RPMI7951 (cell line): ENCODE measurements around the gene ITGB5. TPM values are rescaled to one million over a fixed set of nuclear protein-coding genes. Genes with fewer than 3 reads are reported as not detected.
A peak's percentile ranks its signal among the peaks of the same experiment; 100 is the strongest.

ENCODE experiments used
- DNase-seq: peaks from one replicate; pipeline ENCODE4 v3.0.0-alpha.2; 2012; ENCODE audit warnings: low read depth
- total RNA-seq: library from RNA; depleted of rRNA; stranded (reverse); fragments of >200 nt; shearing (Covaris generic); gene quantifications from 2 replicates; pipeline ENCODE4 v1.2.3, GENCODE V29; 2014

Gene ITGB5
- total RNA-seq, 1 experiment from 2014 or later = 363 TPM

GRCh38 chr3:124896824-124897526 is 9.8 kb upstream of the ITGB5 start:
- DNase-seq = no peak

- DNase-seq = no peak
Measured at GRCh38 chr3:124895756-124896155, 8.6 kb upstream of the ITGB5 start.

DNA sequence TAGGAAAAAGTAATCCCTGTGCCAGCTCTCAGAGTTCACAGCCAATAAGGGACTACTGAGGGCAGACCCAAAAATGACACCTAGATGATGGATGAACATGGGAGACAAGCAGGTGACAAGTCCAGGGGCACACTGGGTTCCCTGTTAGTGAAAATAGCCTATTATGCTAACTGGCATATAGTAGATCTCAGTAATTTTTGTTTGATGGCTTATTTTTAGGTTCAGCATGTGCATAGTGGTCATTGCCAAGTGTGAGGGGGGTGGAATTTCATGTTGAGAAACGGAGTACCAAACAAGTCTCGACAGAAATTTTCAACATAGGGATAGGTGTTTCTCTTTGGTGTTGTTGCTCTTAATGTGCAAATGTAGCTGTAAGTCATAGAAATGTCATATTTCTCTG is 6.4 kb upstream of the ITGB5 start:
- DNase-seq = no peak

DNA sequence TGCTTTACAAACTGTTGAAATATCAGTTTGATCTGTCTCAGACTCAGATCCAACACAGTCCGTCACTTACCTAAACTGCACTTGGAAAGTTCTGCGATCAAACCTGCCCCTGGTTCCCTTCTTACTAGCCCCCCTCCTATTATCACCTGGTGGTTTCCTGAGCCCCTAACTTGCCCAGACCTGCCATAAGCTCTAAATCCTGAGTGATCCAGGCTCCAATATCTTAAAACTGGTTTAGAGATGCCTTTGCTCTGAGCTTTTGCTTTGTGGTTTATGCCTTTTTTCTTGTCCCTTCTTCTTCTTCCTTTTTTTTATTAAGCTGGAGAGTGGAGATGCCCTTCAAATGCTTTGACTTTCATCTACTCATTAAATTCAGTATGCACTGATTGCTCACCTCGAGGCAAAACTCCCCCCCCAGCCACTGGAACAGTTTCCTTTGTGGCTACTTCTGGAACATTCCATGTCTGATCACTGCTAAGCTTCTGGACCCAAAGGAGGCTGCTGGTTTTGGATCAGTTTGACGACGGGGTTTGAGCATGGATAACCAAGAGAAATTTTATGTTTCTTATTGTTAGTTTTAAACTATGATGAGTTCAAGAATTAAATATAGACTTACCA is 3.5 kb upstream of the ITGB5 start:
- no peak for DNase-seq

DNA sequence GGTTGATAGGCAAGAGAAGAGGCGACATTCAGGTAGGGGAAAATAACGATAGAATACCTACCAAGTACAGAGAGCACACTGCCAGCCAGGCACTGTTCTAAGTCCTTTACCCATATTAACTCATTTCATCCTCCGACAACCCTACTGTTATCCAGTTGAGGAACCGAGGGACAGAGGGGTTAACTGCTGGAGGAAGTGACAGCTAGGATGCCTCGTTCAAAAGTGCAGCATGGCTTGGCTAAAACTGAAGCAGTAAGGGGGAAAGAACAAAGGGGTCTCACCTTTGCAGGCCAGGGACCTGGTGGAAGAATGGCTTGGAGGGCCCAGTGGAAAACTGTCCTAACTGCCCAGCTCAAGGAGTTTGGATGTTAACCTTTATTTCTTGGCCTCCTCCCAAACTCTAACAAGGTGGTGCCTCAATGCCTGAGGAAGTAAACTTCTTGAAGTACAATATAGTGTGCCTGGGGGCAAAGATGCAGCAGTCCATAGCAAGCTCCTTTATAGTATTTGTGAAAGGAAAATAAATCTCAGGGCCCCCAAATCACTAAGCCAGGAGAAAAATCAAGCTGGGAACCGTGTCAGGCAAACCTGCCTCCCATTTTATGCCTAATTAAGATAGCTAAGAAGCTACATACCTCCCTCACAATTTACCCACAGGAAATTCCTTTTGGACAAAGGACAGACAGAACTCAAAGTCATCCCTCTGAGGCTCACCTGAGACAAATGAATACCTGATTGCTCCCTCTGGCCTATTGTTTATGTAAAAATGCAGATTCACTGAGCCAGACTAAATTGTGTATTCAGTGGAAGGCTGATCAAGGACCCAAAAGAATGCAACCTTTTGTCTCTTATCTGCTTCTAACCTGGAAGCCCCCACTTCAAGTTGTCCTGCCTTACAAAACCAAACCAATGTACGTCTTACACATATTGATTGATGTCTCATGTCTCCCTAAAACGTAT is 1.6 kb upstream of the ITGB5 start:
- DNase-seq = no peak

DNA sequence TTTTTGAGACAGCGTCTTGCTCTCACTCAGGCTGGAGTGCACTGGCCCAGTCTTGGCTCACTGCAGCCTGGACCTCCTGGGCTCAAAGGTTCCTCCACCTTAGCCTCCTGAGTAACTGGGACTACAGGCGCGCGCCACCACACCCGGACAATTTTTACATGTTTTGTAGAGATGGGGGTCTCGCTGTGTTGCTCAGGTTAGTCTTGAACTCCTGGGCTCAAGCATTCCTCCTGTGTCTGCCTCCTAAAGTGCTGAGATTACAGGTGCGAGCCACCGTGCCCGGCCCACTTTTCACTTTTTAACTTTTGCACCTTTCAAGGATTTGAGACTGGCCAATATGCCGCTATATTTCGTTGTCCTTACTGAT is 750 bp upstream of the ITGB5 start:
- DNase-seq = no peak

DNA sequence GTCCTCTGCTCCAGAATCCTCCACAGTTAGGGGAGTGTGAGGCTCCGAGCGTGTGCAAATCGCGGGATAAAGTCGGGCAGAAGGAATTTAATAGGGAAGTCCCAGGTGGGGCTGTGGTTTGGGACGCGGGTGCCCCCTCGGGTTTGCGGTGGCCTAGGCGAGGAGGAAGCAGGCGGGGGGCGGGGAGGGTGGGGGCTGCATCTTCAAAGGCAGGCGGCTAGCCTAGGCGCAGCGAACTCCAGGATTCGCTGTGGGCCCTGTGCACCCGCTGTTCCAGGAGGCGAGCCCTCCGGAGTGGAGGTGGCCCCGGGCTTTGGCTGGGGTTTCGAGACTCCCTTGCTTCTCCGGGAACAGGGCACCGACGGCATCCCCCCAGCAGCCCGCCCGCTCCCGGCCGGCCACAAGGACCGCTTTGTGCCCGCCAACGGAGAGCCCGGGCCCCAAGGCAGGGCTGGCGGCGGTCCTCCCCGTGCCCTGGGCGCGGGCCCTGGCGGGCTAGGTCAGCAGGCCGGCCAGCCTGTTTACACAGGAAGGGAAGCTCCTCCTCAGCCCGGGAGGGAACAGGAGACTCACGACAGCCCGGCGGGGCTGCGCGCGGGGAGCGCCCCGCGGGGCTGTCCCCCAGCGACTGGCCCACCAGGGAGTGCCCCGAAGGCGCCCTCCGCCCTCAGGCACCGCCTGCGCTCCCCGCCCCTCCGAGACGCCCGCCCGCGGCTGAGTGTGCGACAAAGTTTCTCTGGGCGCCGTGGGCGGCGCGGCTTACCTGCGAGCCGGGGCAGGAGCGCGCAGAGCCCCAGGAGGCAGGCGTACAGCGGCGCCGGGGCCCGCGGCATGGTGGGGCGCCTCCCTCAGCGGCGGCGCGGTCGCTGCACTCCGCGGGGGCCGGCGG is 753 bp downstream of the ITGB5 start:
- DNase-seq = peak; percentile 67

- peak; percentile 60 for DNase-seq
Measured at GRCh38 chr3:124885466-124886167, 1.5 kb downstream of the ITGB5 start.

- DNase-seq = no peak
Measured at GRCh38 chr3:124884474-124885101, 2.6 kb downstream of the ITGB5 start.

- DNase-seq = peak; percentile 64
Measured at GRCh38 chr3:124883766-124884473, 3.2 kb downstream of the ITGB5 start.

GRCh38 chr3:124882816-124883747 is 4.1 kb downstream of the ITGB5 start:
- peak; percentile 70 for DNase-seq

- peak; percentile 36 for DNase-seq
Measured at GRCh38 chr3:124881976-124882697, 5.0 kb downstream of the ITGB5 start.

- DNase-seq = no peak
Measured at GRCh38 chr3:124879337-124879680, 7.9 kb downstream of the ITGB5 start.

GRCh38 chr3:124878561-124879336 is 8.4 kb downstream of the ITGB5 start:
- peak; percentile 100 for DNase-seq

- DNase-seq = no peak
Measured at GRCh38 chr3:124877674-124878073, 9.5 kb downstream of the ITGB5 start.

DNA sequence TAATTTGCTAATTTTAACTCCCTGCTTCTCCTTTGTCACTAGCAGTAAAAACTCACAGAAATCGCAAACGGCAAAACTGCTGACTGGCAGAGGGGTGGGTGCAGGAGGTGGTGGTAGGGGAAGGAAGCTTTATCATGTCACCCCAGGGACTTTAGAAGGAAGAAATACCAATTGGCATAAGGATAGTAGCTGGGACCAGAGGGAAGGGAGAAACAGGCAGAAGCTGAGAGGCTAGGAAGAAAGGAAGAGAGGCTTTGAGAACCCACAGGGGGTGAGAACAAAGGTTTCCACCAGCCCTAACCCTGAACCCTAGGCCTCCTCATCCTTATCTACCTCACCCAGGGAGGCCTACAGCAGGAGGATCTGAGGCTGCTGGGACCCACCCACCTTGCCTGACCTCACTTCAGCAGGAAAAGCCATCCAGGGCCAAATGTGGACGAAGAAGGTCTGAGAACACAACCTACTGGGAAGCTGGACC is 10.7 kb downstream of the ITGB5 start:
- no peak for DNase-seq

- DNase-seq = no peak
Measured at GRCh38 chr3:124873226-124873625, 13.9 kb downstream of the ITGB5 start.
